Measurements from ENCODE around the gene UROC1. TPM values are rescaled to one million over a fixed set of nuclear protein-coding genes. Genes with fewer than 3 reads are reported as not detected.

The UROC1 gene
- total RNA-seq, 1 experiment from 2014 or later: not detected

DNA sequence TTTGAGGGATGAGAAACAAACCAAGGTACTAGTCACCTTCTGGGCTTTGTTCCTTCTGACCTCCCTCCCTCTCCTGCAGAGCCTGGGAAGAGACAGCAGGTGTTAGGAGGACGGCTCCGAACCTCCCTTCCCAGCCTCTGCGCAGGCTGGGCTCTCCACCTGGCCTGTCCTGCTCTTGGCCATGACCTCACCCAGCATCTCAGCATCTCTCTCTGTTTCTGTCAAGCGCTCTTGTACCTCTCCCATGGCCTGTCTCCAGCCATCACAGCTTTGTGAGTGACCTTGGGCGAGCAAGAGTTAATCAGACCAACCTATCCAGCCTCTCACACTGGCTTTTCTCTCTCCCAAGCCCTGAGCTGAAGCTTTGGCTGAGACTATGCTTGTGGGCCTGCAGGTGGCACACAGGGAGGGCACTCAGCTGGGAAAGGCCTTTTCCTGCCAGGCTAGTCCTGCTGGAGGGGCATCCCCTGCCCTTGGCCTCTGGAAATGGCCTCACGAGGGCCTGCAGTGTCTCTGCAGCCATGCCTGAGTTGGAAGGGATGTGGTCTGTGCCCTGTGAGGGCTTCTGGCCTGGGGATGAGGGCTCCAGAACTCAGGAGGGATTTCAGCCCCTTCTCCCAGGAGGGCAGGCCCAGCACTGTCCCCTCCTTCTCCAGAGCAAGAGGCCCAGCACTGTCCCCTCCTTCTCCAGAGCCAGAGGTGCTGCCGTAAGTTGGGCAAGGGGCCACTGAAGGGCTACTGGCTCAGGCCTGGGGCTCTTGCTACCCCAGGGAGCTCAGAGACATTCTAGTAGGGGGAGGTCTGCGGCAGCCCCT is 8.5 kb upstream of the UROC1 start:
- no peak overlapping the region for H2AK5ac ChIP-seq (ENCODE audit: insufficient read length, low read length)
- H4K5ac ChIP-seq (ENCODE audit: insufficient read length, low read depth, low read length): no peak overlapping the region
- Mint-ChIP-seq H3K27ac (no peak overlapping the region), H3K9me3 (no peaks in the 10 kb centered on the region; a peak in 1 of 5 replicates), H3K4me3 (peak overlapping the region in 1 of 2 experiments; percentile 2; a peak in 1 of 5 replicates), H3K36me3 (ENCODE audit: insufficient read depth in 1 of 3, low read depth in 3 of 3) (no peaks in the 10 kb centered on the region; a peak in 1 of 7 replicates), H3K4me1 (peaks cover 3 to 24% of the 10 kb centered on the region in 2 experiments), H3K27me3 (ENCODE audit: low read depth) (peaks cover 43% of the 10 kb centered on the region)
- TF ChIP-seq, protein P1, sequence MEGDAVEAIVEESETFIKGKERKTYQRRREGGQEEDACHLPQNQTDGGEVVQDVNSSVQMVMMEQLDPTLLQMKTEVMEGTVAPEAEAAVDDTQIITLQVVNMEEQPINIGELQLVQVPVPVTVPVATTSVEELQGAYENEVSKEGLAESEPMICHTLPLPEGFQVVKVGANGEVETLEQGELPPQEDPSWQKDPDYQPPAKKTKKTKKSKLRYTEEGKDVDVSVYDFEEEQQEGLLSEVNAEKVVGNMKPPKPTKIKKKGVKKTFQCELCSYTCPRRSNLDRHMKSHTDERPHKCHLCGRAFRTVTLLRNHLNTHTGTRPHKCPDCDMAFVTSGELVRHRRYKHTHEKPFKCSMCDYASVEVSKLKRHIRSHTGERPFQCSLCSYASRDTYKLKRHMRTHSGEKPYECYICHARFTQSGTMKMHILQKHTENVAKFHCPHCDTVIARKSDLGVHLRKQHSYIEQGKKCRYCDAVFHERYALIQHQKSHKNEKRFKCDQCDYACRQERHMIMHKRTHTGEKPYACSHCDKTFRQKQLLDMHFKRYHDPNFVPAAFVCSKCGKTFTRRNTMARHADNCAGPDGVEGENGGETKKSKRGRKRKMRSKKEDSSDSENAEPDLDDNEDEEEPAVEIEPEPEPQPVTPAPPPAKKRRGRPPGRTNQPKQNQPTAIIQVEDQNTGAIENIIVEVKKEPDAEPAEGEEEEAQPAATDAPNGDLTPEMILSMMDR (conservative IDR thresholded peaks at IDR 0.05): no peak
- no peaks in the 10 kb centered on the region for H3K79me2 ChIP-seq (ENCODE audit: insufficient read depth, low read length)
- H3K79me1 ChIP-seq (ENCODE audit: insufficient read depth, low read depth, low read length, poor library complexity, severe bottlenecking): no peaks in the 10 kb centered on the region
- H3K23ac ChIP-seq (ENCODE audit: insufficient read length, low read depth, low read length): no peak overlapping the region
- no peak overlapping the region for H3K9ac ChIP-seq (ENCODE audit: extremely low read depth, insufficient read length, low read length)
- no peak overlapping the region for H2AFZ ChIP-seq (ENCODE audit: low read length)
- no peaks in the 10 kb centered on the region for H4K20me1 ChIP-seq (ENCODE audit: control insufficient read depth, insufficient read depth, insufficient read length)
- no peak for DNase-seq
- no peak overlapping the region for H3K14ac ChIP-seq (ENCODE audit: insufficient read depth, low read length)
- H3K4me1 ChIP-seq (ENCODE audit: insufficient read depth, low read length): no peaks in the 10 kb centered on the region
- no peak overlapping the region for H3T11ph ChIP-seq (ENCODE audit: low read length)
- no peaks in the 10 kb centered on the region; the same call in 1 of the 2 replicates for H3K27me3 ChIP-seq (ENCODE audit: insufficient read depth, low read length)
- H4K91ac ChIP-seq (ENCODE audit: insufficient read length, low read depth, low read length): no peak overlapping the region
- no peaks in the 10 kb centered on the region for H3K23me2 ChIP-seq (ENCODE audit: insufficient read length, low read depth, low read length, poor library complexity, severe bottlenecking)
- no peak overlapping the region for H2BK15ac ChIP-seq (ENCODE audit: low read depth, low read length)
- no peak overlapping the region for H3K4me2 ChIP-seq (ENCODE audit: insufficient read depth, insufficient read length, low read length)
- H3K27ac ChIP-seq (ENCODE audit: insufficient read length, low read depth, low read length): no peak overlapping the region
- H3K56ac ChIP-seq (ENCODE audit: insufficient read length, low read depth, low read length): no peak overlapping the region
- no peak overlapping the region for H2BK5ac ChIP-seq (ENCODE audit: insufficient read length, low read length)
- no CpG with 5 or more reads among the region's 8 CpGs for WGBS (ENCODE audit: extremely low coverage, insufficient read length, low lambda C conversion rate)
- no peak overlapping the region for H3K4ac ChIP-seq (ENCODE audit: low read depth, low read length)
- no peak overlapping the region for H2BK12ac ChIP-seq (ENCODE audit: insufficient read length, low read depth, low read length)
- no peak overlapping the region for H2BK120ac ChIP-seq (ENCODE audit: low read depth, low read length, poor library complexity, severe bottlenecking)
- H3K18ac ChIP-seq (ENCODE audit: insufficient read length, low read depth, low read length): no peak overlapping the region
- no peak overlapping the region for H4K8ac ChIP-seq (replicated peaks; ENCODE audit: insufficient read length, low read depth, low read length)
- H3K9me3 ChIP-seq (ENCODE audit: control insufficient read depth, low read depth, low read length): no peaks in the 10 kb centered on the region
- H2BK20ac ChIP-seq (ENCODE audit: low read depth, low read length, poor library complexity, severe bottlenecking): no peak overlapping the region
